ENCODE data around the gene INAFM1. TPM values are rescaled to one million over a fixed set of nuclear protein-coding genes. Genes with fewer than 3 reads are reported as not detected.

Gene INAFM1
- total and polyA plus RNA-seq, 4 donors = 1.5 to 2.5 (median 1.9) TPM

GRCh38 chr19:47310819-47311218, 36.1 kb downstream of the INAFM1 start:
- H3K27ac ChIP-seq (ENCODE audit: low read depth in 1 of 2, low read length in 2 of 2) = peak overlapping the region in 1 of 2 donors; percentile 54
- TF ChIP-seq RXRA (IDR thresholded peaks at IDR 0.05) = peak in 1 of 2 donors; percentile 14
- TF ChIP-seq, protein P1, sequence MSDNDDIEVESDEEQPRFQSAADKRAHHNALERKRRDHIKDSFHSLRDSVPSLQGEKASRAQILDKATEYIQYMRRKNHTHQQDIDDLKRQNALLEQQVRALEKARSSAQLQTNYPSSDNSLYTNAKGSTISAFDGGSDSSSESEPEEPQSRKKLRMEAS (IDR thresholded peaks at IDR 0.05) = no peak
- no peaks in the 10 kb centered on the region for H3K9me3 ChIP-seq (ENCODE audit: control insufficient read depth in 4 of 4, low read length in 3 of 4)
- H3K36me3 ChIP-seq (ENCODE audit: control insufficient read depth in 4 of 4, insufficient read depth in 3 of 4, low read depth in 1 of 4, low read length in 3 of 4) = no peaks in the 10 kb centered on the region
- H3K9ac ChIP-seq (ENCODE audit: low read depth in 1 of 2, low read length in 2 of 2) = peak overlapping the region in 1 of 2 donors; percentile 53
- peaks cover 3 to 6% (median 3%) of the 10 kb centered on the region in 4 donors for H3K4me1 ChIP-seq (ENCODE audit: control insufficient read depth in 4 of 4, insufficient read depth in 4 of 4, low read length in 3 of 4)
- peak overlapping the region in 1 of 3 donors; percentile 12 for H3K4me3 ChIP-seq (ENCODE audit: low read depth in 1 of 3, low read length in 3 of 3)
- no peak for DNase-seq (ENCODE audit: low spot score)
- H3K27me3 ChIP-seq (ENCODE audit: control insufficient read depth in 4 of 4, insufficient read depth in 4 of 4, low read length in 3 of 4) = no peaks in the 10 kb centered on the region
- WGBS = 28% methylated on average over 5 of the region's 5 CpGs

DNA sequence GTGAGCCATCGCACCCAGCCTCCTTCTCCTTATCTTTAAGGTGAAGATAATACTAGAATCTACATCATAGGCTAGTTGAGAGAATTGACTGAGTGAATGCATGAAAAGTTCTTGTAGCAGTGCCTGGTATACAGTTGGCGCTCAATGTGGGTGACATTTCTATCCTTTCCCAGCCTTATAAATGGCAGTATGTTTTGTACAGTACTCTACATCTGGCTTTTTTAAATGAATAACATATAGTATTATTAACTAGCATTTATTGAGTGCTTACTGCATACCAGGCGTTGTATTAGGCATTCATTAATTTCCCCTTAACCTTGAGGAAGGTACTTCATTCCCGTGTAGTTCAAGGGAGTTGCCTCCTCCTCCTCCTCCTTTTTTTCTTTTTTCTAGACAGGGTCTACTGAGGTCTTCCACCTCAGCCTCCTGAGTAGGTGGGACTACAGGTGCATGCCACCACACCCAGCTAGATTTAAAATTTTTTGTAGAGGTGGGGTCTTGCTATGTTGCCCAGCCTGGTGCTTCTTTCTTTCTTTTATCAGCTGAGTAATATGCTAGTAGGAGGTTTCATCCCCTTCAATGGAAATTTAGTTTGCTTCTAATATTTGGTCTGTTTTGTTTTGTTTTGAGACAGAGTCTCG, 37.8 kb downstream of the INAFM1 start:
- Histone ChIP-seq H3K9ac (ENCODE audit: low read depth in 1 of 2, low read length in 2 of 2) (no peak overlapping the region), H3K36me3 (ENCODE audit: control insufficient read depth in 4 of 4, insufficient read depth in 3 of 4, low read depth in 1 of 4, low read length in 3 of 4) (no peaks in the 10 kb centered on the region), H3K4me3 (ENCODE audit: low read depth in 1 of 3, low read length in 3 of 3) (no peak overlapping the region), H3K27ac (ENCODE audit: low read depth in 1 of 2, low read length in 2 of 2) (peak overlapping the region in 1 of 2 donors; percentile 4), H3K27me3 (ENCODE audit: control insufficient read depth in 4 of 4, insufficient read depth in 4 of 4, low read length in 3 of 4) (no peaks in the 10 kb centered on the region), H3K4me1 (ENCODE audit: control insufficient read depth in 4 of 4, insufficient read depth in 4 of 4, low read length in 3 of 4) (peaks cover 3 to 6% (median 3%) of the 10 kb centered on the region in 4 donors), H3K9me3 (ENCODE audit: control insufficient read depth in 4 of 4, low read length in 3 of 4) (no peaks in the 10 kb centered on the region)
- WGBS = 90% methylated on average over 5 of the region's 5 CpGs
- TF ChIP-seq ATF3 (IDR thresholded peaks at IDR 0.05) (no peak), NR2F2 (IDR thresholded peaks at IDR 0.05) (no peak), SP1 (IDR thresholded peaks at IDR 0.05) (no peak), FOXA1 (IDR thresholded peaks at IDR 0.05) (no peak), JUND (IDR thresholded peaks at IDR 0.05) (no peak), RAD21 (IDR thresholded peaks at IDR 0.05) (no peak), GABPA (IDR thresholded peaks at IDR 0.05 in 1 of 2, conservative IDR thresholded peaks at IDR 0.05 in 1 of 2) (no peak), FOXA2 (IDR thresholded peaks at IDR 0.05) (no peak), TAF1 (conservative IDR thresholded peaks at IDR 0.05) (no peak), RXRA (IDR thresholded peaks at IDR 0.05) (no peak), HNF4A (conservative IDR thresholded peaks at IDR 0.05) (no peak), ZBTB33 (IDR thresholded peaks at IDR 0.05) (no peak), REST (IDR thresholded peaks at IDR 0.05) (no peak), CTCF (IDR thresholded peaks at IDR 0.05; ENCODE audit: low read depth, low read length, missing input control) (no peak), YY1 (IDR thresholded peaks at IDR 0.05) (no peak), EGR1 (IDR thresholded peaks at IDR 0.05; ENCODE audit: low read depth in 2 of 2) (no peak), HNF4G (IDR thresholded peaks at IDR 0.05) (no peak)
- TF ChIP-seq, protein P1 (IDR thresholded peaks at IDR 0.05) = no peak
- DNase-seq (ENCODE audit: low spot score) = no peak

Data from liver (tissue), 9 donors.